HL-60/S4 treated with retinoic acid at 250 ng/mL for 4 days and 3 days (cell line): ENCODE data around the gene CCHCR1.
"Not testable (repeated sequence)": the region's sequence is repeated elsewhere in the genome, so short reads cannot be mapped to it uniquely, and the experiment has no call there.

Experiments
- in situ Hi-C: fragments of 300-500 bp; cut with MboI; formaldehyde crosslinking; loops from 2 replicates; pipeline ENCODE4 v1.7.0; 2022; ENCODE audit warnings: low sequenced_read_pairs

Gene CCHCR1

DNA sequence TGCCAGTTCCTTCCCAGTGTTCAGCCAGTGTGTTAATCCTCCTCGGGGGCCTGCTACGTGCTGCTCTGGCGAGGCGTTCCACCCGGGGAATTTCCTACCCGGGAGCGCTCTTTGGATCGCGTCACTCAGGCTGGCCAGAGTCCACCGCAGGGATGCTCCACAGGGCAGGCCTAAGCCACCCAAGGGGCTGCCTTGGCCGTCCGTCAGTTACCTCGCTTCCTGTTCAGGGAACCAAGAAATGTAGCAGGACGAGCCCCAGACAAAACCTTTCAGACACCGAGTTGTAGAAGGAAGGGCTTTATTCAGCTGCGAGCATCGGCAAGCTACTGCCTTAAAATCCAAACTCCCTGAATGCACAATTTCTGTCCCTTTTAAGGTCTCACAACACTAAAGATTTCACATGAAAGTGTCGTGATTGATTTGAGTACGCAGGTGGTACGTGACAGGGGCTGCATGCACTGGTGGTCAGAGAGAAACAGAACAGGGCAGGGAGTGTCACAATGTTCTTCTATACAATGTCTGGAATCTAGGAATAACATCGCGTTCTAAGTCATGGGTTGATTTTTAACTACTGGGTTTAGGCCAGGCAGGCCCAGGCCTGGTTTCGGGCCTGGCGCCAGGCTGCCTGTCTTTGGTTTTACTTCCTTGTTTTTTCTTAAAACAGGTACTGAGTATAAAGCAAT is 28.6 kb upstream of the CCHCR1 start:
- in situ Hi-C loops: no loop called here

- in situ Hi-C loops: not testable (repeated sequence)
These were observed 28.1 kb upstream of the CCHCR1 start for GRCh38 chr6:31185695-31186051.

GRCh38 chr6:31183859-31184258 is 26.3 kb upstream of the CCHCR1 start:
- in situ Hi-C loops: not testable (repeated sequence)

GRCh38 chr6:31183287-31183686 is 25.7 kb upstream of the CCHCR1 start:
- in situ Hi-C loops: not testable (repeated sequence)

- in situ Hi-C loops: no loop called here
These were observed 22.9 kb upstream of the CCHCR1 start for GRCh38 chr6:31180500-31180899.

GRCh38 chr6:31179896-31180295 is 22.3 kb upstream of the CCHCR1 start:
- in situ Hi-C loops: no loop called here

- in situ Hi-C loops: no loop called here
These were observed 21.4 kb upstream of the CCHCR1 start for GRCh38 chr6:31179042-31179386.

GRCh38 chr6:31178143-31179041 is 20.8 kb upstream of the CCHCR1 start:
- in situ Hi-C loops: no loop called here

- in situ Hi-C loops: no loop called here
These were observed 18.4 kb upstream of the CCHCR1 start for GRCh38 chr6:31175971-31176370.

DNA sequence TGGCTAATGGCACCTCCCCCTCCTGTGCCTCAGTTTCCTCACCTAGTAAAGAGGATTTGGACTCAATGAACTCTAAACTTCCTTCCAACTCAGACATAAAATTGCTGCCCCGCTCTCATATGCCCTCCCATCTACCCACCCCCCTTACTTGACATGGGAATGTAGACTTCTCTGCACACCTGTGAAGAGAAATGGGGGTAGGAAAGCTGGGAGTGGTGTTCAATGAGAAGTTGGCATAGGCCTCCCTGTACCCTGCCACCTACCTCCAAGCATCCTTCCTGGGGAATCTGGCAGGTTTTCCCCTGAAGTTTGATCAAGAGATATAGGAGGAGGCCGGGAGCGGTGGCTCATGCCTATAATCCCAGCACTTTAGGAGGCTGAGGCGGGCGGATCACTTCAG is 16.8 kb upstream of the CCHCR1 start:
- in situ Hi-C loops: no loop called here

DNA sequence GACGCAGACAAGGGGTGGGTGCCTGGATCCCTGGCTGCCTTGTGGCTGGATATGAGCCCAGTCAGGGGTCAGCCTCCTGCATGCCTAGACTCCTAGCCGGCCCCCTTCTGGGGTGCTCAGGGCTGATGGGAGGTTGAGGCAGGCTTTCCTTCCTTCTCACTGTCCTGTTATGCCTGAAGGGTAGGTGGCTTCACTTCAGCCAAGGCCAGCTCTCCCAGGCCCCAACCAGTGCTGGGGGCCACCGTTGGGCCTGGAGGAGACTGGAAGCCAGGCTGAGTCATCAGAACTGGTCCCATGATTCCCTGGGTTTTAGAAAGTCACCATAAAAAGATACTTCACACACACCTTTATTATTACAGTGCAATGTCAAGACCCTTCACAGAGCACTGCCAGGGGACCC is 15.8 kb upstream of the CCHCR1 start:
- in situ Hi-C loops: no loop called here

DNA sequence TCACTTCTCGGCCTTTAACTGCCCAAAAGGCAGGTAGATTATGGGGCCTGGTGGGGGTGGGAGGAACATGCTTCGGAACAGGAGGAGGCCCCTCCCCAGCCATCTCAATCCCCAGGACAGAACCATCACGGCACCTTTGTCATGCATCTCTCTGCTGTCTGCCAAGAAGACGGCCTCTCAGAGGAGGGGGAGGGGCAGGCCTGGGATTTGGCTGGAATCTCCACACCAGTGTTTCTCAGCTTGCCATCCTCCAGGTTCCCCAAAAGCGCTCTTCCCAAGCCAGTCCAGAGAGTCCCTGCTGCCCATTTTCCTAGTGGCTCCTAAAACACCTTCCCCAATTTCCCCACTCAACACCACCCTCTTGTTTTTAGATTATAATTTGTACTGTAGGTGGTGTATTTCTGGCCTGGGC is 15.4 kb upstream of the CCHCR1 start:
- in situ Hi-C loops: no loop called here

- in situ Hi-C loops: no loop called here
These were observed 14.6 kb upstream of the CCHCR1 start for GRCh38 chr6:31171931-31172905.

DNA sequence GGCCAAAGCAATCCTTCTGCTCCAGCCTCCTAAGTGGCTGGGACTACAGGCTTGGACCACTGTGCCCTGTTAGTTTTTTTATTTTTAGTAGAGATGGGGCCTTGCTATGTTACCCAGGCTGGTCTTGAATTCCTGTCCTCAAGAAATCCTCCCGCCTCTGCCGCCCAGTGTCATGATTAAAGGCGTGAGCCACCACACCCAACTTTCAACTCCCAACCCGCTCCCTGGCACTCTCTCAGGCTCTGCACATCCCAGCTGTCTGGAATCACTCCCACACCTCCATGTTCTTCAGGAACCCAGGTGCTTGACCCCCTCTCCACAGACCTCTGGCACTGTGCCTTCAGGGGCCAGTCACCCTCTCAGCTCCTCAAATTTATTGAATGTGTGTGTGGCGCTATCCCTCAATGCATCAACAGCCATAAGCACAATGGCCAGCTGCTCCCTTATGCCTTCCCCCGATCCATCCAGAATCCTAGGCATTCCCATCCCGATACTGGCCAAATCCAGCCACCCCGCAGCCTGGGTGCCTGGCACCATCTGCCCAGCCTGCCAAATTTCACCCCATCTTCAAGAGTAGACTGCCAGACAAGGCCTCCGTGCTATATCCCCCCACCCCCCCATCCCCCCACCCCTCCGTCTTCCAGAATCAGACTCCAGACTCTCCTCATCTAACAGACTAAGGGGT is 13.5 kb upstream of the CCHCR1 start:
- in situ Hi-C loops: no loop called here

- in situ Hi-C loops: no loop called here
These were observed 12.9 kb upstream of the CCHCR1 start, which contains the start of gene POU5F1 for GRCh38 chr6:31170600-31170881. Gene POU5F1, minus strand, starts transcription at chr6:31170682. Its CDS starts 62 bp downstream, at chr6:31170620.

DNA sequence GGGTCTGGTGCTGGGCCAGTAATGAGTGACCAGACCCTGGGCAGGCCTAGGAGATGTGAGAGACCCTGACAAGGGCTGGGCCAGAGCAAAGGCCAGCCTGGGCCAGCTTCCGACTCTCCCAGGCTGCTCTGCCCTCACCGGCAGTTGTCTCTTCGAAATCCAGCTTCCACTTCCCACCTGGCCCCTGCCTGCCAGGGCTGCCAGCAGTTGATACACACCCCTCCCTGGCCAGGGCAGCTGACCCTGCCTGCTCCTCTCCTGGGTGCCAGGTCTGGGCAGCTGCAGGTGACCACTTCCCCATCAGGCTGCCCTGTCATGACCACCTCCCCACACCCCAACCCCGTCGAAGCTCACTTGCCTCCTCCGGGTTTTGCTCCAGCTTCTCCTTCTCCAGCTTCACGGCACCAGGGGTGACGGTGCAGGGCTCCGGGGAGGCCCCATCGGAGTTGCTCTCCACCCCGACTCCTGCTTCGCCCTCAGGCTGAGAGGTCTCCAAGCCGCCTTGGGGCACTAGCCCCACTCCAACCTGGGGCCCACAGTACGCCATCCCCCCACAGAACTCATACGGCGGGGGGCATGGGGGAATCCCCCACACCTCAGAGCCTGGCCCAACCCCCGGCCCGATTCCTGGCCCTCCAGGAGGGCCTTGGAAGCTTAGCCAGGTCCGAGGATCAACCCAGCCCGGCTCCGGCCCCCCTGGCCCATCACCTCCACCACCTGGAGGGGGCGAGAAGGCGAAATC is 12.4 kb upstream of the CCHCR1 start:
- in situ Hi-C loops: not testable (repeated sequence)

DNA sequence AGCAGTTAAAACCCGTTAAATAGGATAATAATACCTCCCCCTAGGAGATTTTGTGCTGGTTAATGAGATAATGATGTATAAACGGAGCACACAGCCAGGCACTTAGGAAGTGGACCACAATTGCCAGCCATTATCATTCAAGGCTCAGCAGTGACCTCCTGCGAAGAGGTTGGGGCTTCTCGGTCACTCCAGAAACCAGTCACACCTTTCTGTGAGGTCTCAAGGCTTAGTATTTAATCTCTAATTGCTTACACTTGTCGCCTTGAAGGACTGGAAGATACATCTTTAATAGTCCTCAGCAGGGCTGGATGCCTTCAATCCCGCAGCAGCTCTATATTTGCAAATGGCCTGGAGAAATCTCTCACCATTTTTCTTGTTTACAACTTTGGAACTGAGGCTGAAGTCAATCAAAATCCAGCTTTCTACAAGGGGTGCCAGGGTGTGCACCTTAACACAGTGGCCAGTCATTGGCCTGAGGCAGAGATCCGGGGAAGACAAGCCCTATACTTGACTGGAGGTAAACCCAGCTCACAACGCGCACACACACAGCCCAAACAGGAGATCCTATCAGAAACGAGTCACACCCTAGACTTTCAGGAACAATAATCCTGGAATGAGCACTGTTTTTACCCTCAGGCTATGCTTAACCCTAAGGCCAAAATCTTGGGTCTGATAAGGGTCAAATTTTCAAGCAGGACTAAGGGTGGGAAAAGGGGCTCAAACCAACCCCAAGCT is 11.7 kb upstream of the CCHCR1 start:
- in situ Hi-C loops: no loop called here

GRCh38 chr6:31168606-31169005 is 11.0 kb upstream of the CCHCR1 start:
- in situ Hi-C loops: no loop called here

DNA sequence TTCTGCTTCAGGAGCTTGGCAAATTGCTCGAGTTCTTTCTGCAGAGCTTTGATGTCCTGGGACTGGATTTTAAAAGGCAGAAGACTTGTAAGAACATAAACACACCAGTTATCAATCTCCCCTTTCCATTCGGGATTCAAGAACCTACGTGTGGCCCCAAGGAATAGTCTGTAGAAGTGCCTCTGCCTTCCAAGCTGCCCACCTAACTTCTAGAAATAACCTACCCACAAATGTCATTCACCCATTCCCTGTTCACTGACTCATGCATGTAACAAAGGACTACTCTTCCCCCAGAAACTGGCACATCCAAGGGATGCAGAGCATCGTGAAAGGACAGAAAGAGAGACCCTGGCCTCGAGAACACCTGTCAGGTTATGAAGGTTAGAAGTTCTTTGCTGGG is 8.4 kb upstream of the CCHCR1 start:
- in situ Hi-C loops: no loop called here
